K562 (cell line): ENCODE measurements around the gene TRABD2B. TPM values are rescaled to one million over a fixed set of nuclear protein-coding genes. Genes with fewer than 3 reads are reported as not detected.

Source experiments
- ATAC-seq: fragments of 200-7000 bp; cut with Tn5 transposase; 3 replicates; pipeline ENCODE4 v1.9.1; 2020; ENCODE audit warnings: moderate library complexity
- BruUV-seq: library from RNA; stranded (reverse); fragments of 400-500 nt; replicated peaks from 2 replicates; lab custom pipeline; 2021; lab: Mats Ljungman, UMichigan
- CTCF ChIA-PET: fragments of 300-600 bp; formaldehyde crosslinking; extraction: SDS; loops from one replicate; lab custom pipeline; 2021; ENCODE audit warnings: low intra/inter-chr PET ratio; lab: Yijun Ruan, JAX
- POLR2A ChIA-PET: fragments of 300-600, 350-650 bp; sonication (Branson Sonifier 250); formaldehyde crosslinking; extraction: SDS; loops from one replicate; lab custom pipeline; 2021; ENCODE audit warnings: antibody characterized with exemption, inconsistent platforms; lab: Yijun Ruan, JAX
- DNase-seq, 4 experiments: peaks; one replicate each; pipeline versions ENCODE4 v3.0.0 to v3.0.0-alpha.2; 2011 to 2018; ENCODE audit warnings: low spot score in 3 of 4, mixed read lengths in 3 of 4; ENCODE audit errors: extremely low read depth in 1 of 4
- FAIRE-seq: peaks from 2 replicates; lab custom pipeline; 2011; peaks lifted over from hg19 to GRCh38; lab: Jason Lieb, UNC
- H2AFZ ChIP-seq: 2 replicates; pipeline ENCODE4 v1.6.0; 2011; ENCODE audit warnings: low read depth, low read length, control low read depth, inconsistent platforms
- H3K27ac ChIP-seq: fragments of 200-600 bp; 3 replicates; pipeline ENCODE4 v1.8.0; 2011; ENCODE audit warnings: low read depth, mild to moderate bottlenecking, control low read depth, inconsistent platforms, low read length, moderate library complexity, mixed read lengths; ENCODE audit errors: extremely low read depth
- H3K27me3 ChIP-seq, 2 experiments: fragments of 300-600 bp in 1 of 2; 2 replicates in 1 of 2; 3 replicates in 1 of 2; pipeline versions ENCODE4 v1.6.0 to v1.8.0; 2011; ENCODE audit warnings: inconsistent platforms in 2 of 2, low read length in 2 of 2, mild to moderate bottlenecking in 1 of 2, mixed read lengths in 1 of 2, moderate library complexity in 1 of 2; ENCODE audit not compliant: control insufficient read depth in 2 of 2, insufficient read depth in 2 of 2
- H3K36me3 ChIP-seq: fragments of 300-600 bp; 3 replicates; pipeline ENCODE4 v1.8.0; 2011; ENCODE audit warnings: mild to moderate bottlenecking, low read length, inconsistent platforms; ENCODE audit not compliant: control insufficient read depth, insufficient read depth
- H3K4me1 ChIP-seq, 2 experiments: fragments of 200-600 bp in 1 of 2; replicated peaks in 1 of 2; 2 replicates in 1 of 2; 3 replicates in 1 of 2; pipeline versions ENCODE4 v1.5.1 to v1.8.0; 2011; ENCODE audit warnings: inconsistent platforms in 2 of 2, low read length in 2 of 2, mild to moderate bottlenecking in 1 of 2, mixed read lengths in 1 of 2, moderate library complexity in 1 of 2; ENCODE audit not compliant: control insufficient read depth in 2 of 2, insufficient read depth in 2 of 2
- H3K4me2 ChIP-seq: 2 replicates; pipeline ENCODE4 v1.6.1; 2011; ENCODE audit warnings: low read length, control low read depth, inconsistent platforms, mixed read lengths; ENCODE audit not compliant: insufficient read depth
- H3K4me3 ChIP-seq: fragments of 200-600 bp; sonication (generic), shearing (Covaris generic); 2 replicates; pipeline ENCODE4 v1.5.1; 2016; ENCODE audit warnings: control low read depth, inconsistent platforms
- H3K79me2 ChIP-seq: fragments of 200-600 bp; 3 replicates; pipeline ENCODE4 v1.8.0; 2011; ENCODE audit warnings: low read length, inconsistent platforms; ENCODE audit not compliant: control insufficient read depth, insufficient read depth
- H3K9ac ChIP-seq, 2 experiments: 2 replicates each; pipeline versions ENCODE4 v1.6.0 to v1.6.1; 2011; ENCODE audit warnings: low read depth in 2 of 2, low read length in 2 of 2, control low read depth in 1 of 2, inconsistent platforms in 1 of 2, mild to moderate bottlenecking in 1 of 2, mixed read lengths in 1 of 2; ENCODE audit not compliant: insufficient read depth in 1 of 2
- H3K9me1 ChIP-seq: one replicate; pipeline ENCODE4 v1.6.0; 2011; ENCODE audit warnings: inconsistent platforms, mild to moderate bottlenecking, low read length, moderate library complexity; ENCODE audit not compliant: control insufficient read depth, insufficient read depth
- H3K9me3 ChIP-seq: replicated peaks from 2 replicates; pipeline ENCODE4 v1.5.1; 2011; ENCODE audit warnings: low read depth, low read length, inconsistent platforms; ENCODE audit not compliant: control insufficient read depth, insufficient read depth
- H4K20me1 ChIP-seq: replicated peaks from 2 replicates; pipeline ENCODE4 v1.6.1; 2011; ENCODE audit warnings: low read length, inconsistent platforms, mixed read lengths; ENCODE audit not compliant: control insufficient read depth, insufficient read depth
- CAMTA2 ChIP-seq: fragments of 250-450 bp; sonication (Bioruptor Pico); conservative IDR thresholded peaks from 2 replicates; pipeline ENCODE4 v1.5.1; 2022
- DIDO1 ChIP-seq: fragments of 450-650 bp; IDR thresholded peaks from 2 replicates; pipeline ENCODE4 v1.6.1; 2016; ENCODE audit warnings: low read depth, missing biosample characterization, missing genetic modification characterization
- ELF2 ChIP-seq: fragments of 250-450 bp; sonication (Bioruptor Pico); IDR thresholded peaks from 2 replicates; pipeline ENCODE4 v1.5.0; 2021; ENCODE audit warnings: mild to moderate bottlenecking
- EZH2 ChIP-seq: IDR thresholded peaks from 2 replicates; pipeline ENCODE4 v1.6.1; 2012; ENCODE audit warnings: low read depth, mild to moderate bottlenecking, inconsistent platforms, low read length, borderline replicate concordance
- ILF3 ChIP-seq: fragments of 450-650 bp; IDR thresholded peaks from 2 replicates; pipeline ENCODE4 v1.6.1; 2018; ENCODE audit warnings: antibody characterized with exemption, mild to moderate bottlenecking, moderate library complexity, borderline replicate concordance
- RBBP5 ChIP-seq: fragments of 200-600 bp; sonication (generic); IDR thresholded peaks from 2 replicates; pipeline ENCODE4 v1.6.1; 2012; ENCODE audit warnings: borderline replicate concordance, mild to moderate bottlenecking, low read length, control low read depth, inconsistent platforms; ENCODE audit not compliant: insufficient read depth, poor library complexity, severe bottlenecking
- SMC3 ChIP-seq: conservative IDR thresholded peaks from 2 replicates; pipeline ENCODE4 v1.6.1; 2011; ENCODE audit warnings: low read depth, low read length, improper control_type of control experiment; ENCODE audit not compliant: insufficient read depth
- SRF ChIP-seq, 2 experiments: fragments of 250-450, 450-650 bp in 1 of 2; sonication (Bioruptor Pico) in 1 of 2; sonication (generic) in 1 of 2; formaldehyde crosslinking; IDR thresholded peaks; 2 replicates each; pipeline versions ENCODE4 v1.5.0 to v1.5.1; 2020 to 2022; ENCODE audit warnings: mild to moderate bottlenecking in 1 of 2, missing genetic modification reagents in 1 of 2
- ZFX ChIP-seq: sonication (generic); formaldehyde crosslinking; IDR thresholded peaks from 2 replicates; pipeline ENCODE4 v1.8.0; 2022; ENCODE audit warnings: mild to moderate bottlenecking, missing genetic modification reagents, moderate library complexity
- WGBS: fragments of 100-300 bp; shearing (Covaris generic); methylation state at CpG from one replicate; pipeline ENCODE4 v1.1.6; 2016; ENCODE audit warnings: low coverage, mixed read lengths; ENCODE audit not compliant: insufficient coverage; ENCODE audit errors: missing lambda C conversion rate; 5-methylcytosine and 5-hydroxymethylcytosine counted together
- in situ Hi-C: fragments of 300-500 bp; cut with MboI; formaldehyde crosslinking; loops from 4 replicates; pipeline ENCODE4 v1.15.0; 2018; ENCODE audit warnings: inconsistent platforms, mixed read lengths
- intact Hi-C: fragments of 100-400 bp; cut with micrococcal nuclease; formaldehyde crosslinking; loops from 2 replicates; pipeline ENCODE4 v1.14.2; 2022
- polyA plus RNA-seq, 8 experiments: library from polyadenylated mRNA; depleted of rRNA in 4 of 8; stranded (reverse) in 5 of 8; unstranded in 3 of 8; fragments of >200 nt; fragmentation: Nextera tagmentation in 2 of 8; fragmentation: Illumina TruSeq in 1 of 8; extraction: Ambion mirVana in 2 of 8; extraction: Trizol in 1 of 8; gene quantifications; 2 replicates each; pipeline versions ENCODE4 v1.2.1 to v1.2.3, GENCODE V29; 2011 to 2014; ENCODE audit warnings: inconsistent platforms in 1 of 8, missing spikeins in 1 of 8
- total RNA-seq, 7 experiments: library from RNA; depleted of rRNA in 6 of 7; stranded (reverse); fragments of >200 nt in 6 of 7; fragmentation: Illumina TruSeq in 2 of 7; extraction: Trizol in 2 of 7; gene quantifications; 2 replicates each; pipeline versions ENCODE4 v1.2.1 to v1.2.3, GENCODE V29; 2011 to 2021; ENCODE audit warnings: low replicate concordance in 1 of 7
- TF ChIP-seq, protein P1 (sequence below): fragments of 450-650 bp; formaldehyde crosslinking; IDR thresholded peaks from 2 replicates; pipeline ENCODE4 v1.4.0; 2020; ENCODE audit warnings: mild to moderate bottlenecking, moderate library complexity
- TF ChIP-seq, protein P2 (sequence below): sonication (generic); formaldehyde crosslinking; IDR thresholded peaks from 2 replicates; pipeline ENCODE4 v1.8.0; 2023; ENCODE audit warnings: missing genetic modification reagents, mild to moderate bottlenecking, borderline replicate concordance
- TF ChIP-seq, protein P3 (sequence below): fragments of 250-450 bp; sonication (Bioruptor Pico); IDR thresholded peaks from 2 replicates; pipeline ENCODE4 v1.8.0; 2021; ENCODE audit warnings: mild to moderate bottlenecking, moderate library complexity

Gene TRABD2B
- total and polyA plus RNA-seq, 9 of the 15 experiments (the other 6 are each of a cell fraction or from before 2014, with no cell fraction given), result not detected

DNA sequence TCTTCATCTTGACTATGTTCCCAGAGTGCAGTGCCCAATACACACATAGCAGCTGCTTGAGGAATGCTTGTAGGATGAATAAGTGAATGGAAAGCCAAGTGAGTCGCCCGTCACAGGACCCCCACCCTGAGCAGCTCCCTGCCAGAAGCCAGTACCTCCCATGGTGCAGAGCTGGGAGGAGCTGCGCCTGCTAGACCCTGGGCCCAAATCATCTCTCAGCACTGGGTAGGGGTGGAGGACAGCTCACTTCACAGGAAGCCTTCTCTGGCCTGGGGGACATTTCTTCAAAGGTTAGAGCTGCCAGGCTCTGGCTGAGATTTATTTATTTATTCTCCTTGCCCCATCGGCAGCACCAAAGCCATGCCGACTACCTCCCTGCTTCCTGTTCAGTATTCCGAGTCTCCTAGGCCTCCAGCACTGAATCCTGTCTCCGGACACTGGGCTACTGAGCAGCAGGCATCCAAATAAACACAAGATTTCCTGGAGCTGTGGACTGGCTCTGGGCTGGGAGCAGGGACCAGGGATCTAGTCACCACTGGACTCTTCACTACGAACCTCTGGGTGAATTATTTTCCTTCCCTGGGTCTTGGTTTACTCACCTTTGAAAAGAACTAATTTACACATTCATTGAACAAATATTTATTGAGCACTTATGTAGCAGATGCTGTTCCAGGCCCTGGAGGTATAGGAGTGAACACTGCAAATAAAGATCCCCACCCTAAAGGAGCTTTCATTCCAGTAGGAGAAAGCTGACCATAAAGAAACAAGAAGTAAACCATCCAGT lies 187.7 kb downstream of the TRABD2B start:
- POLR2A ChIA-PET, result interaction anchor here (0.8 kb wide), 1 partner anchor 280 kb away, joined by 4 read pairs; no protein-coding TSS in a partner anchor
- WGBS, result 2% methylated on average over 8 of the region's 8 CpGs
- no peaks in the 10 kb centered on the region; the same call in 1 of the 2 replicates for H4K20me1 ChIP-seq
- no TSS peak for BruUV-seq
- CTCF ChIA-PET, result interaction anchor here (0.6 kb wide), 1 partner anchor 336 kb away, joined by 3 read pairs; no protein-coding TSS in a partner anchor
- FAIRE-seq (no peak), ATAC-seq (no peak), DNase-seq (no peak)
- no peak overlapping the region for H3K4me3 ChIP-seq
- no peaks in the 10 kb centered on the region for H3K79me2 ChIP-seq
- H3K36me3 ChIP-seq, result no peaks in the 10 kb centered on the region
- H2AFZ ChIP-seq, result no peak overlapping the region
- H3K27me3 ChIP-seq, result peaks cover 0 to 18% of the 10 kb centered on the region in 2 experiments; a peak in 1 of 5 replicates
- in situ Hi-C loops (no loop called here), intact Hi-C loops (no loop called here)
- H3K27ac ChIP-seq, result no peak overlapping the region
- H3K9me1 ChIP-seq, result no peaks in the 10 kb centered on the region
- no peaks in the 10 kb centered on the region for H3K9me3 ChIP-seq
- H3K4me2 ChIP-seq, result no peak overlapping the region
- no peak overlapping the region for H3K9ac ChIP-seq
- H3K4me1 ChIP-seq, result no peaks in the 10 kb centered on the region
- TF ChIP-seq ELF2 (no peak), RBBP5 (no peak), ILF3 (no peak), EZH2 (no peak), ZFX (CRISPR knock-in tag) (no peak), CAMTA2 (CRISPR knock-in tag) (no peak), SRF (CRISPR knock-in tag; IDR thresholded peaks at IDR 0.05) (no peak), DIDO1 (tag) (no peak), SMC3 (no peak)
- TF ChIP-seq, protein P1, sequence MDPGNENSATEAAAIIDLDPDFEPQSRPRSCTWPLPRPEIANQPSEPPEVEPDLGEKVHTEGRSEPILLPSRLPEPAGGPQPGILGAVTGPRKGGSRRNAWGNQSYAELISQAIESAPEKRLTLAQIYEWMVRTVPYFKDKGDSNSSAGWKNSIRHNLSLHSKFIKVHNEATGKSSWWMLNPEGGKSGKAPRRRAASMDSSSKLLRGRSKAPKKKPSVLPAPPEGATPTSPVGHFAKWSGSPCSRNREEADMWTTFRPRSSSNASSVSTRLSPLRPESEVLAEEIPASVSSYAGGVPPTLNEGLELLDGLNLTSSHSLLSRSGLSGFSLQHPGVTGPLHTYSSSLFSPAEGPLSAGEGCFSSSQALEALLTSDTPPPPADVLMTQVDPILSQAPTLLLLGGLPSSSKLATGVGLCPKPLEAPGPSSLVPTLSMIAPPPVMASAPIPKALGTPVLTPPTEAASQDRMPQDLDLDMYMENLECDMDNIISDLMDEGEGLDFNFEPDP, result no peak
- TF ChIP-seq, protein P2, sequence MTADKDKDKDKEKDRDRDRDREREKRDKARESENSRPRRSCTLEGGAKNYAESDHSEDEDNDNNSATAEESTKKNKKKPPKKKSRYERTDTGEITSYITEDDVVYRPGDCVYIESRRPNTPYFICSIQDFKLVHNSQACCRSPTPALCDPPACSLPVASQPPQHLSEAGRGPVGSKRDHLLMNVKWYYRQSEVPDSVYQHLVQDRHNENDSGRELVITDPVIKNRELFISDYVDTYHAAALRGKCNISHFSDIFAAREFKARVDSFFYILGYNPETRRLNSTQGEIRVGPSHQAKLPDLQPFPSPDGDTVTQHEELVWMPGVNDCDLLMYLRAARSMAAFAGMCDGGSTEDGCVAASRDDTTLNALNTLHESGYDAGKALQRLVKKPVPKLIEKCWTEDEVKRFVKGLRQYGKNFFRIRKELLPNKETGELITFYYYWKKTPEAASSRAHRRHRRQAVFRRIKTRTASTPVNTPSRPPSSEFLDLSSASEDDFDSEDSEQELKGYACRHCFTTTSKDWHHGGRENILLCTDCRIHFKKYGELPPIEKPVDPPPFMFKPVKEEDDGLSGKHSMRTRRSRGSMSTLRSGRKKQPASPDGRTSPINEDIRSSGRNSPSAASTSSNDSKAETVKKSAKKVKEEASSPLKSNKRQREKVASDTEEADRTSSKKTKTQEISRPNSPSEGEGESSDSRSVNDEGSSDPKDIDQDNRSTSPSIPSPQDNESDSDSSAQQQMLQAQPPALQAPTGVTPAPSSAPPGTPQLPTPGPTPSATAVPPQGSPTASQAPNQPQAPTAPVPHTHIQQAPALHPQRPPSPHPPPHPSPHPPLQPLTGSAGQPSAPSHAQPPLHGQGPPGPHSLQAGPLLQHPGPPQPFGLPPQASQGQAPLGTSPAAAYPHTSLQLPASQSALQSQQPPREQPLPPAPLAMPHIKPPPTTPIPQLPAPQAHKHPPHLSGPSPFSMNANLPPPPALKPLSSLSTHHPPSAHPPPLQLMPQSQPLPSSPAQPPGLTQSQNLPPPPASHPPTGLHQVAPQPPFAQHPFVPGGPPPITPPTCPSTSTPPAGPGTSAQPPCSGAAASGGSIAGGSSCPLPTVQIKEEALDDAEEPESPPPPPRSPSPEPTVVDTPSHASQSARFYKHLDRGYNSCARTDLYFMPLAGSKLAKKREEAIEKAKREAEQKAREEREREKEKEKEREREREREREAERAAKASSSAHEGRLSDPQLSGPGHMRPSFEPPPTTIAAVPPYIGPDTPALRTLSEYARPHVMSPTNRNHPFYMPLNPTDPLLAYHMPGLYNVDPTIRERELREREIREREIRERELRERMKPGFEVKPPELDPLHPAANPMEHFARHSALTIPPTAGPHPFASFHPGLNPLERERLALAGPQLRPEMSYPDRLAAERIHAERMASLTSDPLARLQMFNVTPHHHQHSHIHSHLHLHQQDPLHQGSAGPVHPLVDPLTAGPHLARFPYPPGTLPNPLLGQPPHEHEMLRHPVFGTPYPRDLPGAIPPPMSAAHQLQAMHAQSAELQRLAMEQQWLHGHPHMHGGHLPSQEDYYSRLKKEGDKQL, result no peak
- TF ChIP-seq, protein P3, sequence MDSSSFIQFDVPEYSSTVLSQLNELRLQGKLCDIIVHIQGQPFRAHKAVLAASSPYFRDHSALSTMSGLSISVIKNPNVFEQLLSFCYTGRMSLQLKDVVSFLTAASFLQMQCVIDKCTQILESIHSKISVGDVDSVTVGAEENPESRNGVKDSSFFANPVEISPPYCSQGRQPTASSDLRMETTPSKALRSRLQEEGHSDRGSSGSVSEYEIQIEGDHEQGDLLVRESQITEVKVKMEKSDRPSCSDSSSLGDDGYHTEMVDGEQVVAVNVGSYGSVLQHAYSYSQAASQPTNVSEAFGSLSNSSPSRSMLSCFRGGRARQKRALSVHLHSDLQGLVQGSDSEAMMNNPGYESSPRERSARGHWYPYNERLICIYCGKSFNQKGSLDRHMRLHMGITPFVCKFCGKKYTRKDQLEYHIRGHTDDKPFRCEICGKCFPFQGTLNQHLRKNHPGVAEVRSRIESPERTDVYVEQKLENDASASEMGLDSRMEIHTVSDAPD, result no peak
